ENCODE measurements around the gene CNTNAP4. TPM values are rescaled to one million over a fixed set of nuclear protein-coding genes. Genes with fewer than 3 reads are reported as not detected.

Gene CNTNAP4
- total and polyA plus RNA-seq, 4 donors = 0.06 to 0.09 TPM; not detected in 2

GRCh38 chr16:76228546-76229146 lies 48.6 kb upstream of the CNTNAP4 start (continued):
- TF ChIP-seq, protein P1, sequence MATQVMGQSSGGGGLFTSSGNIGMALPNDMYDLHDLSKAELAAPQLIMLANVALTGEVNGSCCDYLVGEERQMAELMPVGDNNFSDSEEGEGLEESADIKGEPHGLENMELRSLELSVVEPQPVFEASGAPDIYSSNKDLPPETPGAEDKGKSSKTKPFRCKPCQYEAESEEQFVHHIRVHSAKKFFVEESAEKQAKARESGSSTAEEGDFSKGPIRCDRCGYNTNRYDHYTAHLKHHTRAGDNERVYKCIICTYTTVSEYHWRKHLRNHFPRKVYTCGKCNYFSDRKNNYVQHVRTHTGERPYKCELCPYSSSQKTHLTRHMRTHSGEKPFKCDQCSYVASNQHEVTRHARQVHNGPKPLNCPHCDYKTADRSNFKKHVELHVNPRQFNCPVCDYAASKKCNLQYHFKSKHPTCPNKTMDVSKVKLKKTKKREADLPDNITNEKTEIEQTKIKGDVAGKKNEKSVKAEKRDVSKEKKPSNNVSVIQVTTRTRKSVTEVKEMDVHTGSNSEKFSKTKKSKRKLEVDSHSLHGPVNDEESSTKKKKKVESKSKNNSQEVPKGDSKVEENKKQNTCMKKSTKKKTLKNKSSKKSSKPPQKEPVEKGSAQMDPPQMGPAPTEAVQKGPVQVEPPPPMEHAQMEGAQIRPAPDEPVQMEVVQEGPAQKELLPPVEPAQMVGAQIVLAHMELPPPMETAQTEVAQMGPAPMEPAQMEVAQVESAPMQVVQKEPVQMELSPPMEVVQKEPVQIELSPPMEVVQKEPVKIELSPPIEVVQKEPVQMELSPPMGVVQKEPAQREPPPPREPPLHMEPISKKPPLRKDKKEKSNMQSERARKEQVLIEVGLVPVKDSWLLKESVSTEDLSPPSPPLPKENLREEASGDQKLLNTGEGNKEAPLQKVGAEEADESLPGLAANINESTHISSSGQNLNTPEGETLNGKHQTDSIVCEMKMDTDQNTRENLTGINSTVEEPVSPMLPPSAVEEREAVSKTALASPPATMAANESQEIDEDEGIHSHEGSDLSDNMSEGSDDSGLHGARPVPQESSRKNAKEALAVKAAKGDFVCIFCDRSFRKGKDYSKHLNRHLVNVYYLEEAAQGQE (IDR thresholded peaks at IDR 0.05) = no peak

DNA sequence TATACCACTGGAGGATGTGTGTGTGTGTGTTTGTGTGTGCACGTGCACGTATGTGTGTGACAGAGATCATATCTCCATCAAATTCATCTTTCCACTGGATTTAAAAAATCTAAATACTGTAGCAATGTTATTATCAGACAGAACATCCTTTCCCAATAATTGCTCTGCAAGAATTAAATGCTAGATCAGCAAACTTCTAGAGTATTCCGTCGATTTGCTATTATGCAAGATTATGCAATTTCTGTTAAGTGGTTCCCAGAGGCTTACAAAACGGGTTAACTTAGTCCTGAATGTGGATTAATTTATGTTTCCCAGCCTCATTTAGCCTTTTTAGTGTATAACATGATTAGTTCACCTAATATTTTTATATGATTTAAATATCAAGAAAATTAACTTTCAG lies 44.5 kb upstream of the CNTNAP4 start:
- H3K4me3 ChIP-seq (ENCODE audit: low read depth in 1 of 3, low read length in 3 of 3) = no peak overlapping the region
- H3K27ac ChIP-seq (ENCODE audit: low read depth in 1 of 2, low read length in 2 of 2) = peak overlapping the region in 1 of 2 donors; percentile 16
- peaks cover 0 to 1% (median 0%) of the 10 kb centered on the region in 4 donors for H3K9me3 ChIP-seq (ENCODE audit: control insufficient read depth in 4 of 4, low read length in 3 of 4)
- DNase-seq (ENCODE audit: low spot score) = no peak
- H3K4me1 ChIP-seq (ENCODE audit: control insufficient read depth in 4 of 4, insufficient read depth in 4 of 4, low read length in 3 of 4) = no peaks in the 10 kb centered on the region
- TF ChIP-seq YY1 (IDR thresholded peaks at IDR 0.05) (no peak), SP1 (IDR thresholded peaks at IDR 0.05) (no peak), FOXA2 (IDR thresholded peaks at IDR 0.05) (no peak), CTCF (IDR thresholded peaks at IDR 0.05; ENCODE audit: low read depth, low read length, missing input control) (no peak), EGR1 (IDR thresholded peaks at IDR 0.05; ENCODE audit: low read depth in 2 of 2) (no peak), GABPA (IDR thresholded peaks at IDR 0.05 in 1 of 2, conservative IDR thresholded peaks at IDR 0.05 in 1 of 2) (no peak), JUND (IDR thresholded peaks at IDR 0.05) (no peak), MAX (IDR thresholded peaks at IDR 0.05) (peak; percentile 23), HNF4G (IDR thresholded peaks at IDR 0.05) (no peak), NR2F2 (IDR thresholded peaks at IDR 0.05) (no peak), TAF1 (conservative IDR thresholded peaks at IDR 0.05) (no peak), ATF3 (IDR thresholded peaks at IDR 0.05) (no peak), FOXA1 (IDR thresholded peaks at IDR 0.05) (no peak), RXRA (IDR thresholded peaks at IDR 0.05) (peak in 1 of 2 donors; percentile 19), HNF4A (conservative IDR thresholded peaks at IDR 0.05) (peak in 1 of 2 donors; percentile 22)
- TF ChIP-seq, protein P1 (IDR thresholded peaks at IDR 0.05) = no peak
- TF ChIP-seq, protein P2, sequence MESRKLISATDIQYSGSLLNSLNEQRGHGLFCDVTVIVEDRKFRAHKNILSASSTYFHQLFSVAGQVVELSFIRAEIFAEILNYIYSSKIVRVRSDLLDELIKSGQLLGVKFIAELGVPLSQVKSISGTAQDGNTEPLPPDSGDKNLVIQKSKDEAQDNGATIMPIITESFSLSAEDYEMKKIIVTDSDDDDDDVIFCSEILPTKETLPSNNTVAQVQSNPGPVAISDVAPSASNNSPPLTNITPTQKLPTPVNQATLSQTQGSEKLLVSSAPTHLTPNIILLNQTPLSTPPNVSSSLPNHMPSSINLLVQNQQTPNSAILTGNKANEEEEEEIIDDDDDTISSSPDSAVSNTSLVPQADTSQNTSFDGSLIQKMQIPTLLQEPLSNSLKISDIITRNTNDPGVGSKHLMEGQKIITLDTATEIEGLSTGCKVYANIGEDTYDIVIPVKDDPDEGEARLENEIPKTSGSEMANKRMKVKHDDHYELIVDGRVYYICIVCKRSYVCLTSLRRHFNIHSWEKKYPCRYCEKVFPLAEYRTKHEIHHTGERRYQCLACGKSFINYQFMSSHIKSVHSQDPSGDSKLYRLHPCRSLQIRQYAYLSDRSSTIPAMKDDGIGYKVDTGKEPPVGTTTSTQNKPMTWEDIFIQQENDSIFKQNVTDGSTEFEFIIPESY (IDR thresholded peaks at IDR 0.05) = no peak
- H3K9ac ChIP-seq (ENCODE audit: low read depth in 1 of 2, low read length in 2 of 2) = no peak overlapping the region
- no peaks in the 10 kb centered on the region for H3K36me3 ChIP-seq (ENCODE audit: control insufficient read depth in 4 of 4, insufficient read depth in 3 of 4, low read depth in 1 of 4, low read length in 3 of 4)
- H3K27me3 ChIP-seq (ENCODE audit: control insufficient read depth in 4 of 4, insufficient read depth in 4 of 4, low read length in 3 of 4) = no peaks in the 10 kb centered on the region
- WGBS = 46% methylated on average over 5 of the region's 5 CpGs

Data from liver (tissue), 9 donors.